Right lobe of liver (tissue), 6 donors: ENCODE results near the gene ATAD1. TPM values are rescaled to one million over a fixed set of nuclear protein-coding genes. Genes with fewer than 3 reads are reported as not detected.

Experiments used
- ATAC-seq, 4 donors: fragments of 200-7000 bp; cut with Tn5 transposase; one replicate each; pipeline ENCODE4 v1.9.1; 2020; ENCODE audit warnings: mild to moderate bottlenecking in 4 of 4, moderate library complexity in 4 of 4
- DNase-seq, 3 donors: peaks; one replicate each; pipeline ENCODE4 v3.0.0-alpha.2; 2020
- H3K27ac ChIP-seq, 3 donors: fragments of 200-600 bp; one replicate each; pipeline ENCODE4 v1.8.0; 2022
- H3K27me3 ChIP-seq, 2 donors: fragments of 200-600 bp; one replicate each; pipeline ENCODE4 v1.8.0; 2022
- H3K36me3 ChIP-seq, 4 donors: fragments of 200-600 bp; sonication (generic) in 1 of 4; one replicate each; pipeline versions ENCODE4 v1.5.1 to v1.8.0; 2017 to 2022; ENCODE audit warnings: control low read depth in 1 of 4
- H3K4me1 ChIP-seq, 4 donors: fragments of 200-600 bp; sonication (generic) in 1 of 4; one replicate each; pipeline versions ENCODE4 v1.5.1 to v1.8.0; 2017 to 2022; ENCODE audit warnings: control low read depth in 1 of 4
- H3K4me3 ChIP-seq, 3 donors: fragments of 200-600 bp; one replicate each; pipeline ENCODE4 v1.8.0; 2022
- H3K9me3 ChIP-seq, 4 donors: fragments of 200-600 bp; sonication (generic) in 1 of 4; one replicate each; pipeline versions ENCODE4 v1.5.1 to v1.8.0; 2017 to 2022; ENCODE audit warnings: control low read depth in 1 of 4
- POLR2A ChIP-seq: fragments of 450-650 bp; IDR thresholded peaks from one replicate; pipeline ENCODE4 v1.6.1; 2017; ENCODE audit warnings: antibody characterized with exemption, mild to moderate bottlenecking
- WGBS: methylation state at CpG from one replicate; pipeline ENCODE4 v1.1.6; 2018; ENCODE audit warnings: low coverage, low lambda C conversion rate; ENCODE audit not compliant: insufficient coverage; ENCODE audit errors: missing lambda C conversion rate; 5-methylcytosine and 5-hydroxymethylcytosine counted together
- intact Hi-C, 2 donors: fragments of 100-400 bp; cut with DNase I; formaldehyde crosslinking; loops; one replicate each; pipeline versions ENCODE4 v1.11.2 to v1.14.1; 2022
- total RNA-seq, 6 experiments: library from RNA; depleted of rRNA in 2 of 6; stranded (reverse); fragments of >200 nt in 2 of 6; fragmentation: NEBNext Ultra II Directional in 3 of 6; extraction: Animal tissue kit (Norgen Biotek cat#: 25700) in 3 of 6; gene quantifications; one replicate each; pipeline versions ENCODE4 v1.1.0 to v1.2.4, GENCODE V29; 2016 to 2023
- TF ChIP-seq, protein P1 (sequence below), 4 donors: fragments of 200-600 bp in 3 of 4; fragments of 450-650 bp in 1 of 4; IDR thresholded peaks; one replicate each; pipeline versions ENCODE4 v1.5.1 to v1.8.0; 2016 to 2022; ENCODE audit warnings: antibody characterized with exemption in 4 of 4, mild to moderate bottlenecking in 2 of 4
- donor health status: DM: no; HTN: yes; CAD: no.
- donor health status: DM: no; HTN: no; CAD: no.
- donor health status: DM: no; HTN: no; CAD: no.
- donor health status: DM: no; HTN: yes; CAD: no.
- donor health status: DM: no; HTN: yes; CAD: no.

The ATAD1 gene
- total RNA-seq, 6 experiments from 2014 or later, result 17.4 to 24.2 (median 22.3) TPM

GRCh38 chr10:87819289-87819585 lies 1.2 kb upstream of the ATAD1 start:
- DNase-seq, result no peak
- Histone ChIP-seq H3K27ac (no peak overlapping the region), H3K4me1 (no peaks in the 10 kb centered on the region), H3K36me3 (no peaks in the 10 kb centered on the region), H3K4me3 (no peak overlapping the region), H3K27me3 (no peaks in the 10 kb centered on the region), H3K9me3 (no peaks in the 10 kb centered on the region)
- TF ChIP-seq, protein P1, sequence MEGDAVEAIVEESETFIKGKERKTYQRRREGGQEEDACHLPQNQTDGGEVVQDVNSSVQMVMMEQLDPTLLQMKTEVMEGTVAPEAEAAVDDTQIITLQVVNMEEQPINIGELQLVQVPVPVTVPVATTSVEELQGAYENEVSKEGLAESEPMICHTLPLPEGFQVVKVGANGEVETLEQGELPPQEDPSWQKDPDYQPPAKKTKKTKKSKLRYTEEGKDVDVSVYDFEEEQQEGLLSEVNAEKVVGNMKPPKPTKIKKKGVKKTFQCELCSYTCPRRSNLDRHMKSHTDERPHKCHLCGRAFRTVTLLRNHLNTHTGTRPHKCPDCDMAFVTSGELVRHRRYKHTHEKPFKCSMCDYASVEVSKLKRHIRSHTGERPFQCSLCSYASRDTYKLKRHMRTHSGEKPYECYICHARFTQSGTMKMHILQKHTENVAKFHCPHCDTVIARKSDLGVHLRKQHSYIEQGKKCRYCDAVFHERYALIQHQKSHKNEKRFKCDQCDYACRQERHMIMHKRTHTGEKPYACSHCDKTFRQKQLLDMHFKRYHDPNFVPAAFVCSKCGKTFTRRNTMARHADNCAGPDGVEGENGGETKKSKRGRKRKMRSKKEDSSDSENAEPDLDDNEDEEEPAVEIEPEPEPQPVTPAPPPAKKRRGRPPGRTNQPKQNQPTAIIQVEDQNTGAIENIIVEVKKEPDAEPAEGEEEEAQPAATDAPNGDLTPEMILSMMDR (IDR thresholded peaks at IDR 0.05), result no peak
- no peak for ATAC-seq
- intact Hi-C loops, result no loop called here
- 85% methylated on average over 3 of the region's 6 CpGs for WGBS

DNA sequence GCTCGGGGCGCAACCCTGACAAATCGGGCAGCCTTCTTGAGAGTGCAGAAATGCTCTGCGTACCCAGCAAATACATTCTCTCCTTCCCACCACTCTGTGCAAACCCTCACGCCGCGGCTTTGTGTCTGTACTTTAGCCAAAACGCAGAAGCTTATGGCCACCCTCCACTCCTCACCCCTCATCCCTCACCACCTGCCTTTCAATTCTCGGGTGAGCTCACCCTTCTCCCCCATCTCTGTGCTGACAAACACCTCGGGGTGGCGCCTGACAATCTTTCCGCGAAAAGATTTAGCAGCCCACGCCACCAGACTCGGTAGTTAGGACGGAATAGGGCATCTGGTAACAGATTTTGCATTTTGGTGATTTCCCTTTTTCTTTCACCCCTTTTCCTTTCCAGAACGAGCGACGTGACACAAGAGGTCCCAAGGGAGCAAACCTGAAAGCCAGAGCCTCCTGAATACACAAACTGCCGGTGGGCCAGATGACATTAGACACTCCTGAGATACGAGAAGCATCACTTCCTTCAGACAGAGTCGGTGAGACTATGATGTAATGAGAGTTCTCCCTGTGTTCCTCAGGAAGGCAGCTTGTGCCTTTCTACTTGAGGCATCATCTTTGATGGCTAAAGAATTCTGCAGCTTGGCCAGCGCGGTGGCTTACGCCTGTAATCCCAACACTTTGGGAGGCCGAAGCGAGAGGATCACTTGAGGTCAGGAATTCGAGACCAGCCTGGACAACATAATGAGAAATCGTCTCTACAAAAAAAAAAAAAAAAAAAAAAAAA lies 671 bp upstream of the ATAD1 start:
- Histone ChIP-seq H3K4me1 (no peaks in the 10 kb centered on the region), H3K27me3 (no peaks in the 10 kb centered on the region), H3K27ac (peak overlapping the region; percentile 68 to 79 (median 74)), H3K9me3 (no peaks in the 10 kb centered on the region), H3K36me3 (no peaks in the 10 kb centered on the region), H3K4me3 (peak overlapping the region; percentile 62 to 78 (median 74))
- 16% methylated on average over 28 of the region's 29 CpGs for WGBS
- intact Hi-C loops, result no loop called here
- no peak for TF ChIP-seq POLR2A
- TF ChIP-seq, protein P1 (IDR thresholded peaks at IDR 0.05), result no peak
- peak; percentile 58 to 67 (median 65) for ATAC-seq
- peak in 2 of 3 donors; percentile 49 to 52 for DNase-seq

- TF ChIP-seq POLR2A, result no peak
- TF ChIP-seq, protein P1 (IDR thresholded peaks at IDR 0.05), result no peak
- Histone ChIP-seq H3K4me1 (no peaks in the 10 kb centered on the region), H3K27ac (peak overlapping the region in 2 of 3 donors; percentile 68 to 74), H3K9me3 (no peaks in the 10 kb centered on the region), H3K36me3 (peaks cover 0 to 4% (median 0%) of the 10 kb centered on the region in 4 donors), H3K27me3 (no peaks in the 10 kb centered on the region), H3K4me3 (peak overlapping the region; percentile 62 to 78 (median 74))
- intact Hi-C loops, result no loop called here
- no peak for ATAC-seq
- WGBS, result 19% methylated on average over 10 of the region's 10 CpGs
- DNase-seq, result no peak
Observed at GRCh38 chr10:87816898-87817608, 973 bp downstream of the ATAD1 start.

DNA sequence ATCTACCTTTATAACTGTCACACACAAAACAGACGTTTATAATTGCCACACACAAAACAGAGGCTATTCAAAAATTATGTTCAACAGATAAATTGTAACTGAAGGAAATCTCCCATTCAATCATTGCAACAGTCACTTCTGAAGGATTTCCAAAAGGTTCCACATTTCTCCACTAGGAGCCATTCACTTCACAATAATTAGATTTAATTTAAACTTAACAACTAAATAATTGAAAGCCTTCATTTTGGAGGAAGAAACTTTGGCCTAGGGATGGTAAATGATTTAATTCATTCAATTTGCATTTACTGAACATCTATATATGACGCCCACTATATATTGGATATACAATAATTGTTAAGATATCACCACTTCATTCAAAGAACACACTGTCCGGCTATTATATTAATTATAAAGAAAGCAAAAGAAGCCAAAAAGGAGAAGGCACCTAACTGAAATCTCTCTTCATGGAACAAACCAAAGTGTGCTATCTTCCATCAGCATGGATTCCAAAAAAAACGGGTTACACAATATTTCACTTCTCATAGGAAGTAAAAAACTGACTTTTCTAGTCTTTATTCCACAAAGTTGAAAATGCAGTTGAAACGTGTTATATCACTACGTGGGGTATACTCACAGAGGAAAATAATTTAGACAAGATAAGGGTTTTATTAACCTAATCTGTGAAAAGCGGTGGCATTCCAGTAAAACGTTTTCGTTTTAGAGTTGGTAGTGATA lies 1.7 kb downstream of the ATAD1 start:
- H3K27ac ChIP-seq, result no peak overlapping the region
- H3K4me3 ChIP-seq, result peak overlapping the region in 2 of 3 donors; percentile 74 to 78

More for the DNA sequence above, 1.7 kb downstream of the ATAD1 start:
- intact Hi-C loops, result no loop called here
- Histone ChIP-seq H3K4me1 (no peaks in the 10 kb centered on the region), H3K9me3 (no peaks in the 10 kb centered on the region), H3K27me3 (no peaks in the 10 kb centered on the region), H3K36me3 (peaks cover 0 to 4% (median 0%) of the 10 kb centered on the region in 4 donors)
- ATAC-seq (no peak), DNase-seq (no peak)
- TF ChIP-seq, protein P1 (IDR thresholded peaks at IDR 0.05), result peak in 1 of 4 donors; percentile 11
- TF ChIP-seq POLR2A, result no peak
- WGBS, result 62% methylated on average over 9 of the region's 9 CpGs
